Lower leg skin (tissue), 3 donors: ENCODE measurements around the gene SH2D3A.

ENCODE experiments used
- CTCF ChIP-seq, 3 donors: fragments of 450-650 bp; IDR thresholded peaks; one replicate each; pipeline ENCODE4 v1.5.1; 2016; ENCODE audit warnings: antibody characterized with exemption in 3 of 3, mild to moderate bottlenecking in 3 of 3, moderate library complexity in 2 of 3
- POLR2A ChIP-seq, 2 donors: fragments of 450-650 bp; IDR thresholded peaks; one replicate each; pipeline ENCODE4 v1.6.1; 2016 to 2017; ENCODE audit warnings: antibody characterized with exemption in 2 of 2, mild to moderate bottlenecking in 1 of 2, moderate library complexity in 1 of 2

GRCh38 chr19:6721138-6721474 is 46.1 kb downstream of the SH2D3A start:
- TF ChIP-seq CTCF (IDR thresholded peaks at IDR 0.05) (no peak), POLR2A (IDR thresholded peaks at IDR 0.05) (no peak)
